Measurements from ENCODE around the gene MYCL. TPM values are rescaled to one million over a fixed set of nuclear protein-coding genes. Genes with fewer than 3 reads are reported as not detected.
A peak's percentile ranks its signal among the peaks of the same experiment; 100 is the strongest.

The MYCL gene
- total and polyA plus RNA-seq, 2 of the 13 experiments (the other 11 are each of a cell fraction or from before 2014, with no cell fraction given) = 0.31 to 1.7 TPM

DNA sequence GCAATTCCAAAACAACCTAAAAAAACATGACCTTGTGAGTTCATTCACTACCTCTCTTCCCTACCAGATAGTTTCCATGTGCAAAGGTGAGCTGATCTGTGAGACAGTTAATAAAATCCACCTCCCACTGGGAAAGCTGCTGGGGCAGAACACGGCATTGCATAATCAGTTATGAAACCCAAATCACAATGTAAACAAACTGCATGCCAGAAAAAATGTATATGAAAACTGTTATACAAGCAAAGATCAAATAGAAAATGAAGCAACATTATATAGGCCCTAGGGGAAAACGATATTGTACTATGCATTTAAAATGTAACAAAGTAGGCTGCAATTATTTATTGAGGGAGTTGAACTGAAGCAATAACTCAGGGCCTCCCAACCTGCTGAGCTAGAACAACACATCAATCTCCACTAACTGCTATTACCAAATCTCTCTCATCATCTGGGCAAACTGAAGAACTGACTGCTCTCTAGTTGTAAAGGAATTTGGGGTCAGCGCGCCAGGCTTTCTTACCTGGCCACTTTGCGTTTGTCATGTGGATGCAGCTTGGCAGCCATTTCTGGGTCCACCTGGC lies 49.4 kb downstream of the MYCL start (continued):
- peak; percentile 58 for TF ChIP-seq HNF4A (CRISPR knock-in tag; IDR thresholded peaks at IDR 0.05)
- no peak for TF ChIP-seq SRSF1 (optimal IDR thresholded peaks at IDR 0.05; ENCODE audit: low read depth, low read length)
- no peak for TF ChIP-seq ZNF674 (CRISPR knock-in tag; IDR thresholded peaks at IDR 0.05; ENCODE audit: low read depth)
- TF ChIP-seq ZNF20 (CRISPR knock-in tag; IDR thresholded peaks at IDR 0.05) = no peak
- TF ChIP-seq, protein P1, sequence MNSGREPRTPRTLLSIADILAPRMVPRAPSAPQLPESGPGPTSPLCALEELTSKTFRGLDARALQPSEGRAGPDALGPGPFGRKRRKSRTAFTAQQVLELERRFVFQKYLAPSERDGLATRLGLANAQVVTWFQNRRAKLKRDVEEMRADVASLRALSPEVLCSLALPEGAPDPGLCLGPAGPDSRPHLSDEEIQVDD (CRISPR knock-in tag; IDR thresholded peaks at IDR 0.05; ENCODE audit: borderline replicate concordance) = no peak
- no peak for TF ChIP-seq PAF1 (CRISPR knock-in tag; IDR thresholded peaks at IDR 0.05)
- TF ChIP-seq ATF3 (CRISPR knock-in tag; IDR thresholded peaks at IDR 0.05) = 0 out of 2 replicates have a peak, but pooled peaks have one; percentile 18
- TF ChIP-seq ZNF614 (CRISPR knock-in tag; IDR thresholded peaks at IDR 0.05; ENCODE audit: borderline replicate concordance) = peak; percentile 52; the same call in 1 of the 2 replicates
- TF ChIP-seq KLF15 (CRISPR knock-in tag; IDR thresholded peaks at IDR 0.05; ENCODE audit: borderline replicate concordance) = no peak
- no peak for TF ChIP-seq MAFG (CRISPR knock-in tag; IDR thresholded peaks at IDR 0.05)
- TF ChIP-seq, protein P2, sequence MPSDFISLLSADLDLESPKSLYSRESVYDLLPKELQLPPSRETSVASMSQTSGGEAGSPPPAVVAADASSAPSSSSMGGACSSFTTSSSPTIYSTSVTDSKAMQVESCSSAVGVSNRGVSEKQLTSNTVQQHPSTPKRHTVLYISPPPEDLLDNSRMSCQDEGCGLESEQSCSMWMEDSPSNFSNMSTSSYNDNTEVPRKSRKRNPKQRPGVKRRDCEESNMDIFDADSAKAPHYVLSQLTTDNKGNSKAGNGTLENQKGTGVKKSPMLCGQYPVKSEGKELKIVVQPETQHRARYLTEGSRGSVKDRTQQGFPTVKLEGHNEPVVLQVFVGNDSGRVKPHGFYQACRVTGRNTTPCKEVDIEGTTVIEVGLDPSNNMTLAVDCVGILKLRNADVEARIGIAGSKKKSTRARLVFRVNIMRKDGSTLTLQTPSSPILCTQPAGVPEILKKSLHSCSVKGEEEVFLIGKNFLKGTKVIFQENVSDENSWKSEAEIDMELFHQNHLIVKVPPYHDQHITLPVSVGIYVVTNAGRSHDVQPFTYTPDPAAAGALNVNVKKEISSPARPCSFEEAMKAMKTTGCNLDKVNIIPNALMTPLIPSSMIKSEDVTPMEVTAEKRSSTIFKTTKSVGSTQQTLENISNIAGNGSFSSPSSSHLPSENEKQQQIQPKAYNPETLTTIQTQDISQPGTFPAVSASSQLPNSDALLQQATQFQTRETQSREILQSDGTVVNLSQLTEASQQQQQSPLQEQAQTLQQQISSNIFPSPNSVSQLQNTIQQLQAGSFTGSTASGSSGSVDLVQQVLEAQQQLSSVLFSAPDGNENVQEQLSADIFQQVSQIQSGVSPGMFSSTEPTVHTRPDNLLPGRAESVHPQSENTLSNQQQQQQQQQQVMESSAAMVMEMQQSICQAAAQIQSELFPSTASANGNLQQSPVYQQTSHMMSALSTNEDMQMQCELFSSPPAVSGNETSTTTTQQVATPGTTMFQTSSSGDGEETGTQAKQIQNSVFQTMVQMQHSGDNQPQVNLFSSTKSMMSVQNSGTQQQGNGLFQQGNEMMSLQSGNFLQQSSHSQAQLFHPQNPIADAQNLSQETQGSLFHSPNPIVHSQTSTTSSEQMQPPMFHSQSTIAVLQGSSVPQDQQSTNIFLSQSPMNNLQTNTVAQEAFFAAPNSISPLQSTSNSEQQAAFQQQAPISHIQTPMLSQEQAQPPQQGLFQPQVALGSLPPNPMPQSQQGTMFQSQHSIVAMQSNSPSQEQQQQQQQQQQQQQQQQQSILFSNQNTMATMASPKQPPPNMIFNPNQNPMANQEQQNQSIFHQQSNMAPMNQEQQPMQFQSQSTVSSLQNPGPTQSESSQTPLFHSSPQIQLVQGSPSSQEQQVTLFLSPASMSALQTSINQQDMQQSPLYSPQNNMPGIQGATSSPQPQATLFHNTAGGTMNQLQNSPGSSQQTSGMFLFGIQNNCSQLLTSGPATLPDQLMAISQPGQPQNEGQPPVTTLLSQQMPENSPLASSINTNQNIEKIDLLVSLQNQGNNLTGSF (CRISPR knock-in tag; IDR thresholded peaks at IDR 0.05) = no peak
- no peak for TF ChIP-seq ZNF75D (CRISPR knock-in tag; IDR thresholded peaks at IDR 0.05; ENCODE audit: borderline replicate concordance)
- TF ChIP-seq, protein P3, sequence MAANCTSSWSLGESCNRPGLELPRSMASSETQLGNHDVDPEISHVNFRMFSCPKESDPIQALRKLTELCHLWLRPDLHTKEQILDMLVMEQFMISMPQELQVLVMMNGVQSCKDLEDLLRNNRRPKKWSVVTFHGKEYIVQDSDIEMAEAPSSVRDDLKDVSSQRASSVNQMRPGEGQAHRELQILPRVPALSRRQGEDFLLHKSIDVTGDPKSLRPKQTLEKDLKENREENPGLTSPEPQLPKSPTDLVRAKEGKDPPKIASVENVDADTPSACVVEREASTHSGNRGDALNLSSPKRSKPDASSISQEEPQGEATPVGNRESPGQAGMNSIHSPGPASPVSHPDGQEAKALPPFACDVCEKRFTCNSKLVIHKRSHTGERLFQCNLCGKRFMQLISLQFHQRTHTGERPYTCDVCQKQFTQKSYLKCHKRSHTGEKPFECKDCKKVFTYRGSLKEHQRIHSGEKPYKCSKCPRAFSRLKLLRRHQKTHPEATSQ (CRISPR knock-in tag; IDR thresholded peaks at IDR 0.05; ENCODE audit: borderline replicate concordance) = no peak
- no peak for TF ChIP-seq ZNF883 (CRISPR knock-in tag; IDR thresholded peaks at IDR 0.05; ENCODE audit: not compliant biosample characterization)
- TF ChIP-seq ERF (CRISPR knock-in tag; IDR thresholded peaks at IDR 0.05) = peak; percentile 64; the same call in 1 of the 2 replicates
- TF ChIP-seq, protein P4, sequence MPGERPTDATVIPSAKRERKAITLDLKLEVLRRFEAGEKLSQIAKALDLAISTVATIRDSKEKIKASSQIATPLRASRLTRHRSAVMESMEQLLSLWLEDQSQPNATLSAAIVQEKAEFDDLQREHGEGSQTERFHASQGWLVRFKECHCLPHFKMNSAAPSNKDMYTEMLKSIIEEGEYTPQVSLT (CRISPR knock-in tag; IDR thresholded peaks at IDR 0.05; ENCODE audit: borderline replicate concordance, low read depth) = no peak
- no peak for TF ChIP-seq DDIT3 (CRISPR knock-in tag; IDR thresholded peaks at IDR 0.05)
- TF ChIP-seq HOXA9 (CRISPR knock-in tag; IDR thresholded peaks at IDR 0.05; ENCODE audit: borderline replicate concordance) = no peak
- TF ChIP-seq, protein P5, sequence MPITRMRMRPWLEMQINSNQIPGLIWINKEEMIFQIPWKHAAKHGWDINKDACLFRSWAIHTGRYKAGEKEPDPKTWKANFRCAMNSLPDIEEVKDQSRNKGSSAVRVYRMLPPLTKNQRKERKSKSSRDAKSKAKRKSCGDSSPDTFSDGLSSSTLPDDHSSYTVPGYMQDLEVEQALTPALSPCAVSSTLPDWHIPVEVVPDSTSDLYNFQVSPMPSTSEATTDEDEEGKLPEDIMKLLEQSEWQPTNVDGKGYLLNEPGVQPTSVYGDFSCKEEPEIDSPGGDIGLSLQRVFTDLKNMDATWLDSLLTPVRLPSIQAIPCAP (CRISPR knock-in tag; IDR thresholded peaks at IDR 0.05; ENCODE audit: low read depth) = no peak
- no peak for TF ChIP-seq GFI1 (CRISPR knock-in tag; IDR thresholded peaks at IDR 0.05; ENCODE audit: borderline replicate concordance)
